Head of caudate nucleus (tissue), 42 donors: ENCODE results near the gene MCRS1.

Source experiments
- DNase-seq, 42 donors: peaks; one replicate each; pipeline versions ENCODE4 v3.0.0 to v3.0.0-alpha.2; 2020 to 2021; ENCODE audit warnings: mixed read lengths in 7 of 42
- intact Hi-C: fragments of 100-400 bp; cut with DNase I; formaldehyde crosslinking; loops from one replicate; pipeline ENCODE4 v1.15.0; 2022

The MCRS1 gene

GRCh38 chr12:49584591-49584990 lies 16.6 kb upstream of the MCRS1 start:
- intact Hi-C loops: no loop called here
- no peak for DNase-seq

GRCh38 chr12:49583366-49584094 lies 15.6 kb upstream of the MCRS1 start:
- peak in 26 of 42 donors; percentile 14 to 68 (median 32) for DNase-seq
- intact Hi-C loops: no loop called here

- intact Hi-C loops: no loop called here
- peak in 1 of 42 donors; percentile 32 for DNase-seq
Observed at GRCh38 chr12:49582850-49583249, 14.9 kb upstream of the MCRS1 start.

- intact Hi-C loops: no loop called here
Observed at GRCh38 chr12:49582201-49582600, 14.3 kb upstream of the MCRS1 start.

GRCh38 chr12:49580572-49581535 lies 12.9 kb upstream of the MCRS1 start:
- intact Hi-C loops: no loop called here
- peak; percentile 43 to 92 (median 81) for DNase-seq

More at GRCh38 chr12:49582201-49582600, 14.3 kb upstream of the MCRS1 start:
- no peak for DNase-seq

GRCh38 chr12:49578471-49579112 lies 10.7 kb upstream of the MCRS1 start:
- intact Hi-C loops: no loop called here
- DNase-seq: peak in 1 of 42 donors; percentile 5

GRCh38 chr12:49577589-49578315 lies 9.8 kb upstream of the MCRS1 start:
- DNase-seq: peak in 1 of 42 donors; percentile 16
- intact Hi-C loops: no loop called here

GRCh38 chr12:49568442-49569162 lies 660 bp upstream of the MCRS1 start:
- DNase-seq: peak in 1 of 42 donors; percentile 52
- intact Hi-C loops: no loop called here

GRCh38 chr12:49567302-49567610 lies 686 bp downstream of the MCRS1 start:
- intact Hi-C loops: no loop called here
- DNase-seq: peak in 1 of 42 donors; percentile 35

GRCh38 chr12:49566361-49566760 lies 1.6 kb downstream of the MCRS1 start:
- intact Hi-C loops: no loop called here
- DNase-seq: peak in 1 of 42 donors; percentile 9

- intact Hi-C loops: no loop called here
Observed at GRCh38 chr12:49565406-49566265, 2.3 kb downstream of the MCRS1 start.

GRCh38 chr12:49564686-49565405 lies 3.1 kb downstream of the MCRS1 start:
- DNase-seq: peak in 40 of 42 donors; percentile 30 to 92 (median 72)
- intact Hi-C loops: no loop called here

More at GRCh38 chr12:49565406-49566265, 2.3 kb downstream of the MCRS1 start:
- DNase-seq: peak in 1 of 42 donors; percentile 11

- intact Hi-C loops: no loop called here
- DNase-seq: no peak
Observed at GRCh38 chr12:49563951-49564685, 3.8 kb downstream of the MCRS1 start.

- intact Hi-C loops: no loop called here
- no peak for DNase-seq
Observed at GRCh38 chr12:49562831-49563230, 5.1 kb downstream of the MCRS1 start.

- DNase-seq: no peak
- intact Hi-C loops: no loop called here
Observed at GRCh38 chr12:49562233-49562632, 5.7 kb downstream of the MCRS1 start.

- intact Hi-C loops: no loop called here
- no peak for DNase-seq
Observed at GRCh38 chr12:49560695-49561094, 7.2 kb downstream of the MCRS1 start.
